Lung (tissue), 12 donors: Measurements from ENCODE around the gene CASQ2. TPM values are rescaled to one million over a fixed set of nuclear protein-coding genes. Genes with fewer than 3 reads are reported as not detected.

Source experiments
- ATAC-seq: fragments of 200-7000 bp; cut with Tn5 transposase; one replicate; pipeline ENCODE4 v1.9.1; 2020; ENCODE audit warnings: moderate number of reproducible peaks; ENCODE audit not compliant: insufficient read depth, low FRiP score
- DNase-seq, 3 donors: peaks; one replicate each; pipeline ENCODE4 v3.0.0-alpha.2; 2013 to 2017
- H3K27ac ChIP-seq, 2 donors: one replicate each; pipeline ENCODE4 v1.5.1; 2013; ENCODE audit warnings: mild to moderate bottlenecking in 2 of 2, moderate library complexity in 2 of 2, control low read depth in 1 of 2, inconsistent platforms in 1 of 2, low read depth in 1 of 2, low read length in 1 of 2
- H3K27me3 ChIP-seq, 3 donors: one replicate each; pipeline ENCODE4 v1.5.1; 2013; ENCODE audit warnings: low read length in 2 of 3; ENCODE audit not compliant: control insufficient read depth in 3 of 3, insufficient read depth in 3 of 3
- H3K36me3 ChIP-seq, 4 donors: one replicate each; pipeline ENCODE4 v1.5.1; 2013; ENCODE audit warnings: low read length in 4 of 4, mild to moderate bottlenecking in 1 of 4, moderate library complexity in 1 of 4; ENCODE audit not compliant: control insufficient read depth in 4 of 4, insufficient read depth in 4 of 4
- H3K4me1 ChIP-seq, 5 donors: one replicate each; pipeline ENCODE4 v1.5.1; 2013; ENCODE audit warnings: low read length in 5 of 5, mild to moderate bottlenecking in 2 of 5, moderate library complexity in 1 of 5; ENCODE audit not compliant: control insufficient read depth in 5 of 5, insufficient read depth in 5 of 5
- H3K4me3 ChIP-seq: one replicate; pipeline ENCODE4 v1.5.1; 2013; ENCODE audit warnings: mild to moderate bottlenecking, control low read depth, moderate library complexity
- H3K9ac ChIP-seq, 2 donors: one replicate each; pipeline ENCODE4 v1.5.1; 2013; ENCODE audit warnings: low read length in 2 of 2, control low read depth in 1 of 2; ENCODE audit not compliant: insufficient read depth in 1 of 2
- H3K9me3 ChIP-seq, 4 donors: one replicate each; pipeline ENCODE4 v1.5.1; 2013; ENCODE audit warnings: low read length in 3 of 4, mild to moderate bottlenecking in 1 of 4, moderate library complexity in 1 of 4; ENCODE audit not compliant: control insufficient read depth in 4 of 4, insufficient read depth in 3 of 4
- WGBS, 2 donors: extraction: QIAGEN DNeasy Blood & Tissue Kit; methylation state at CpG; one replicate each; pipeline ENCODE4 v1.1.7; 2013; 5-methylcytosine and 5-hydroxymethylcytosine counted together
- polyA plus RNA-seq, 2 donors: library from polyadenylated mRNA; stranded (reverse); fragments of 200-250 nt; gene quantifications; one replicate each; pipeline ENCODE4 v1.2.1, GENCODE V29; 2013
- total RNA-seq, 2 donors: library from RNA; depleted of rRNA in 1 of 2; stranded (reverse); fragments of >200 nt in 1 of 2; gene quantifications; one replicate each; pipeline ENCODE4 v1.2.1, GENCODE V29; 2014 to 2021
- TF ChIP-seq, protein P1 (sequence below): IDR thresholded peaks from 2 replicates; pipeline ENCODE4 v1.5.1; 2012; ENCODE audit warnings: mild to moderate bottlenecking; ENCODE audit errors: control extremely low read depth, extremely low read depth
- donor health status: control.
- donor health status: control.
- donor health status: Bipolar disorder and iron deficiency.
- donor health status: healthy.
- donor health status: DM: yes; HTN: yes; CAD: no.

CASQ2 gene
- total and polyA plus RNA-seq, 4 donors, result 0.50 to 3.4 (median 1.4) TPM

DNA sequence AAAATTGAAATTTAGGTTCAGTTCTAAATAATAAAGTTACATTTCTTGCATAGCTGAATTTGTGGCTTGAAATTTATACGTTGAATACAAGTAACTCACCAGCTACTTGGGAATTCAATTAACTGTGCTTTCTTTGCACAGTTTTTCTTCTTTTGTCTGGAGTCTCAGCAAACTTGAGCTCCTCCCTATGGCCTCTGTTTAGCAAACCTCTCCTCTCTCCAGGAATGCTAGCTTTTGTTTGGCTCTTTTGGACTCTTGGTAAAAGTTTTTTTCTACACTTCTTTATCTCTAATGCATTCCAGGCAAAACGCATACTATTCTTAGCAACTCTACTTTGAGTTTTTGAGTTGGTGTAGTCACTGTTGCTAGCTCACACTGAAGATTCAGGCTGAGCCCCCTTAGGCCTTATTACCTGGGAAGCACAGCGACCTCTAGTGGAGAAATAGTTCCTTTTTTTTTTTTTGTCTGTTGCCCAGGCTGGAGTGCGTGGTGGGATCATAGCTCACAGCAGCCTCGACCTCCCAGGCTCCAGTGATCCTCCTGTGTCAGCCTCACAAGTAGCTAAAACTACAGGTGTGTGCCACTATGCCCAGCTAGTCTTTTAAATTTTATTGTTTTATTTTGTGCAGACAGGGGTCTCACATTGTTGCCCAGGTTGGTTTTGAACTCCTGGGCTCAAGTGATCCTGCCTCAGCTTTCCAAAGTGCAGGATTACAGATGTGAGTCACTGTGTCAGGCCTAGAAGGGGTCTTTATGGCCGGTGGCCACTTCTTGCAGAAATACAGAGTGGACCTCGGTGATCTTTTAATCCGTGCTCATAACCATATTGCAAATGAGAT, 61.7 kb downstream of the CASQ2 start:
- Histone ChIP-seq H3K9me3 (no peaks in the 10 kb centered on the region), H3K4me3 (no peak overlapping the region), H3K27ac (no peak overlapping the region), H3K36me3 (peaks cover 0 to 10% (median 0%) of the 10 kb centered on the region in 4 donors), H3K27me3 (no peaks in the 10 kb centered on the region), H3K9ac (no peak overlapping the region), H3K4me1 (peaks cover 1 to 19% (median 10%) of the 10 kb centered on the region in 5 donors)
- no peak for ATAC-seq
- peak in 2 of 3 donors; percentile 71 for DNase-seq
- 38 to 51% methylated on average over 8 of the region's 8 CpGs for WGBS, 2 donors
- TF ChIP-seq, protein P1, sequence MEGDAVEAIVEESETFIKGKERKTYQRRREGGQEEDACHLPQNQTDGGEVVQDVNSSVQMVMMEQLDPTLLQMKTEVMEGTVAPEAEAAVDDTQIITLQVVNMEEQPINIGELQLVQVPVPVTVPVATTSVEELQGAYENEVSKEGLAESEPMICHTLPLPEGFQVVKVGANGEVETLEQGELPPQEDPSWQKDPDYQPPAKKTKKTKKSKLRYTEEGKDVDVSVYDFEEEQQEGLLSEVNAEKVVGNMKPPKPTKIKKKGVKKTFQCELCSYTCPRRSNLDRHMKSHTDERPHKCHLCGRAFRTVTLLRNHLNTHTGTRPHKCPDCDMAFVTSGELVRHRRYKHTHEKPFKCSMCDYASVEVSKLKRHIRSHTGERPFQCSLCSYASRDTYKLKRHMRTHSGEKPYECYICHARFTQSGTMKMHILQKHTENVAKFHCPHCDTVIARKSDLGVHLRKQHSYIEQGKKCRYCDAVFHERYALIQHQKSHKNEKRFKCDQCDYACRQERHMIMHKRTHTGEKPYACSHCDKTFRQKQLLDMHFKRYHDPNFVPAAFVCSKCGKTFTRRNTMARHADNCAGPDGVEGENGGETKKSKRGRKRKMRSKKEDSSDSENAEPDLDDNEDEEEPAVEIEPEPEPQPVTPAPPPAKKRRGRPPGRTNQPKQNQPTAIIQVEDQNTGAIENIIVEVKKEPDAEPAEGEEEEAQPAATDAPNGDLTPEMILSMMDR, result peak; percentile 19

DNA sequence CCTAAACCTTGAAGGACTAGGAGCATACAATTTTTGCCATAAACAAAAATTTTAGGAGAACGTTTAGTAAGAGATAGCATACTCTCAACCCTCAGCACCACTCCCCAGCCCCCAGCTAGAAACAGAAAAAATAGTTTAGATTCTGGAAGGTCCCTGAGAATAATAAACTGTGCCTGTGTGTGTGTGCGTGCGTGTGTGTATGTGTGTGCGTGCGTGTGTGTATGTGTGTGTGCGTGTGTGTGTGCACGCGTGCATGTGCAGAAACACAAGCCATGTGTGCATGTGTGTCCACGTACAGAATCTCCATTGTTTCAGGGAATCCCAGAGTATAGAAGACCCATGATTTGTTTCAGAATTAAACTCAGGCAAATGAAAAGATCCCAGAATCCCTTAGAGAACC, 62.6 kb downstream of the CASQ2 start:
- Histone ChIP-seq H3K4me1 (peaks cover 1 to 19% (median 10%) of the 10 kb centered on the region in 5 donors), H3K27me3 (no peaks in the 10 kb centered on the region), H3K36me3 (peaks cover 0 to 10% (median 0%) of the 10 kb centered on the region in 4 donors), H3K9ac (no peak overlapping the region), H3K27ac (no peak overlapping the region), H3K9me3 (no peaks in the 10 kb centered on the region), H3K4me3 (no peak overlapping the region)
- DNase-seq (no peak), ATAC-seq (no peak)
- TF ChIP-seq, protein P1, result no peak
- 93 to 97% methylated on average over 9 of the region's 9 CpGs for WGBS, 2 donors

DNA sequence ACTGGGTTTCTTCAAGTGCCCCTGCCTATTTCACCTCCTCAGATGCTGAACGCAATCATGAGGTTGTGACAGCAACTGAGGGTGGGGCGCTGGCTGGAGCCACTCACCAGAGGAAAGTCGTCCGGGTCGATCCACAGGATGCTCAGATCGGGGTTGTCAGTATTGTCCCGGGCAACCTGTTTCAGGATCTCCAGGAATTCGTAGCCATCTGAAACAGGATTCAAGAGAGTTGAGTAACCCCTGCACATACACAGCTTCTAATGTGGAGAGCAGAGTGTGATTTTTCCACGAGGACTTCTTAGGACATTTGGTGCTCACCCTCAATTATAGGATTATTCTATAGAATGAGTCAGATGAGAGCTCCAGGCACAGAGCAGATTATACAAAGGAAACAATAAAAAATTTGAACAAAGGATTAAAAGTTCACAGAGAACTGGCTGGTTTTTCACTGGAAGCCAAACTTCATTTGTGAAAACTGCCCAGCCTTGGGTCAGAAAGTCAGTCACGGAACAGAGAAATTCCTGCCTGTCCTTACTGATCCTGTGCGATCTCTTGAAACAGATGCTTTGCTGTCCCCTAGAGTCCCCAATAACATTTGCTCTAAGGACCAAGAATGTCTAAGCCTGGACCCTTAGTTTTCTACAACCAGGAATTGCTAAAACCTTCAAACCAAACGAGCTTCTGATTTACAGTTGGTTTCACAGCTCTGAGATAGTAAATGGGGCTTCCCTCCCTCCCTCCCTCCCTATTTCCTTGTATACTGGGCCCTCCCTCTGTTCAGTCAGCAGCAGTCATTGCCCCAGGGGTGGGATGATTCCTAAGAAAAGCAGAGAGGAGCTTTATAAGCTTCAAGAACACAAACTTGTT, 63.2 kb downstream of the CASQ2 start:
- 84 to 85% methylated on average over 12 of the region's 12 CpGs for WGBS, 2 donors
- H3K9me3 ChIP-seq, result no peaks in the 10 kb centered on the region
- no peak for ATAC-seq
- H3K4me1 ChIP-seq, result peaks cover 1 to 19% (median 10%) of the 10 kb centered on the region in 5 donors
- H3K4me3 ChIP-seq, result no peak overlapping the region
- no peak overlapping the region for H3K9ac ChIP-seq
- peak in 1 of 3 donors; percentile 19 for DNase-seq
- no peak overlapping the region for H3K27ac ChIP-seq
- TF ChIP-seq, protein P1, result no peak
- H3K36me3 ChIP-seq, result peaks cover 0 to 10% (median 0%) of the 10 kb centered on the region in 4 donors
- H3K27me3 ChIP-seq, result no peaks in the 10 kb centered on the region
